GM12875 (cell line): ENCODE results near the gene STKLD1.
A peak's percentile ranks its signal among the peaks of the same experiment; 100 is the strongest.

ENCODE experiments used
- H3K4me3 ChIP-seq: one replicate; pipeline ENCODE4 v1.5.1; 2011; ENCODE audit warnings: low read depth, low read length, control low read depth
- TF ChIP-seq, protein P1 (sequence below): IDR thresholded peaks from 2 replicates; pipeline ENCODE4 v1.5.1; 2011; ENCODE audit warnings: low read depth, mild to moderate bottlenecking, control low read depth, inconsistent platforms, low read length, moderate library complexity, borderline replicate concordance; ENCODE audit not compliant: insufficient read depth

The STKLD1 gene

DNA sequence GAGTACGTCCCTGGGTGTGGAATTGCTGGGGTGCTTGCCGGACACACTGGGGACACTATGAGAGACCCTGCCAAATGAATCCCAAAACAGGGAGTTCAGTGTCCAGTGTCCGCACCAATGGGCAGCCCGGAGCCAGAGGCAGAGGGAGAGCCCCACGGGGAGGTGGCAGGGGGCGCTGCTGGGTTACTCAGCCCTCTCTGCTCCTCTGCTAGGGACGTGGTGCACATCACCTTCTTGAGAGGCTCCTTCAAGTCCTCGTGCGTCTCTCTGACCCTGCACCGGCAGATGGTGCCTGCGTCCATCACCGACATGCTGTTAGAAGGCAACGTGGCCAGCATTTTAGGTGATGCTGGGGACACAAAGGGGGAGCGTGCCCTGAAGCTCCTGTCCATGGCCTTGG is 20.8 kb downstream of the STKLD1 start:
- TF ChIP-seq, protein P1, sequence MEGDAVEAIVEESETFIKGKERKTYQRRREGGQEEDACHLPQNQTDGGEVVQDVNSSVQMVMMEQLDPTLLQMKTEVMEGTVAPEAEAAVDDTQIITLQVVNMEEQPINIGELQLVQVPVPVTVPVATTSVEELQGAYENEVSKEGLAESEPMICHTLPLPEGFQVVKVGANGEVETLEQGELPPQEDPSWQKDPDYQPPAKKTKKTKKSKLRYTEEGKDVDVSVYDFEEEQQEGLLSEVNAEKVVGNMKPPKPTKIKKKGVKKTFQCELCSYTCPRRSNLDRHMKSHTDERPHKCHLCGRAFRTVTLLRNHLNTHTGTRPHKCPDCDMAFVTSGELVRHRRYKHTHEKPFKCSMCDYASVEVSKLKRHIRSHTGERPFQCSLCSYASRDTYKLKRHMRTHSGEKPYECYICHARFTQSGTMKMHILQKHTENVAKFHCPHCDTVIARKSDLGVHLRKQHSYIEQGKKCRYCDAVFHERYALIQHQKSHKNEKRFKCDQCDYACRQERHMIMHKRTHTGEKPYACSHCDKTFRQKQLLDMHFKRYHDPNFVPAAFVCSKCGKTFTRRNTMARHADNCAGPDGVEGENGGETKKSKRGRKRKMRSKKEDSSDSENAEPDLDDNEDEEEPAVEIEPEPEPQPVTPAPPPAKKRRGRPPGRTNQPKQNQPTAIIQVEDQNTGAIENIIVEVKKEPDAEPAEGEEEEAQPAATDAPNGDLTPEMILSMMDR, result no peak
- H3K4me3 ChIP-seq, result no peak overlapping the region

DNA sequence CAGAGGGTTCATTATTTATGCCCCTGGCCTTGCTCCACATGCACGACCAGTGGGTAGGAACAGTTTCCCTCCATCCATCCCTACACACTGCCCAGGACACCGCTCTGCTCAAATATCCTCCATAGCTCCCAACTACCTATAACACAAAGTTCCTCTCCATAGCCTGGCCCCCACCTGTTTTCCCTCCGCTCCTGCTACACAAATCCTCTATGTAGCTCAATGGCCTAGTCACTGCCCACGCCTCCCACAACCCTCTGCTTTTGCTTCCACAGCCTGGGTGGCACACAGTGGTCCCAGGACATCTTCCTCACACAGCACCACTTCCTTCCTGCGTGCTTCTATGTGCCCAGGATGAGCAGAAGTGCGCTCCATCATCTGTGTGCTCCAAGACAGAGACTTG is 21.2 kb downstream of the STKLD1 start:
- no peak overlapping the region for H3K4me3 ChIP-seq
- TF ChIP-seq, protein P1, result no peak

DNA sequence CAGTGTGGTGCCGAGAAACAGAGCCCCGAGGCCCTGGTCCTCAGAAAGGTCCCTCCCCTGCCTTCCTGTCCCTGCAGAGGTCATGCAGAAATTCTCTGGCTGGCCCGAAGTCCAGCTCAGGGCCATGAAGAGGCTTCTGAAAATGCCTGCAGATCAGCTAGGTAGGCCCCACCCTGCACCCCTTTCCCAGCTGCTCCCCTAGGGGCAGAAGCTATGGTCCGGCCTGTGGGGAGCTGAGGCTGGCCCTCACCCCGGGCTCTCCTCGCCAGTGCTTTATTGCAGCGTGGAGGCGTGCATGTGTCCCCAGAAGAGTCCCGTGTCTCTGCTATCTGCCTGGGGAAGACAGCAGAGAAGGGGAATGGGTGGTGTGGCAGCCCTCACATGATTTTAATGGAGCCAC is 21.7 kb downstream of the STKLD1 start:
- TF ChIP-seq, protein P1, result no peak
- no peak overlapping the region for H3K4me3 ChIP-seq

DNA sequence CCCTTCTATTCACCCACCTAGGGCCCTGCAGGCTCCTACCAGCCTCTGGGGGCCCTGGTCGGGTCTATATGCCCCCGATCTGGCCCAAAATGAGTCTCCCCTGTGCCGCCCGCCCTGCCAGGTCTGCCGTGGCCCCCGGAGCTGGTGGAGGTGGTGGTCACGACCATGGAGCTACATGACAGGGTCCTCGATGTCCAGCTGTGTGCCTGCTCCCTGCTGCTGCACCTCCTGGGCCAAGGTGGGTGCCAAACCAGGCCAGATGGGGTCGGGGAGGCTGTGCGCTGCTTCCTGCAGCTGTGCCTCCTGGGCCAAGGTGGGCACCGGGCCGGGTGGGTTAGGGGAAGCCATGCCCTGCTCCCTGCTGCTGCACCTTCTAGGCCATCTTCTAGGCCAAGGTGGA is 24.1 kb downstream of the STKLD1 start:
- H3K4me3 ChIP-seq, result no peak overlapping the region
- TF ChIP-seq, protein P1, result no peak

DNA sequence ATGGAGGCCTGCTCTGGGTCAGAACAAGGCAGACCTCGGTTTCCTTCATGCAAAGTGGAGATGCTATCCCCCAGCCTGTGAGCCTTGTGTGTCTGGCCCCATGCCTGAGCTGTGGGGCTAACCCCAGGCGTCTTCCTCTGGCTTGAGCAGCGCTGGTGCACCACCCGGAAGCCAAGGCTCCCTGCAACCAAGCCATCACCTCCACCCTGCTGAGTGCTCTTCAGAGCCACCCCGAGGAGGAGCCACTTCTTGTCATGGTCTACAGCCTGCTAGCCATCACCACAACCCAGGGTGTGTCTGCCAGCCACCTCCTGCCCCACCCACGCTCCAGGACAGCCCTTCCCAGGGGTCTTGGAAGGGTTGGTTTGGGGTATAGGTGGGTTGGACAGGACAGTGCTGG is 25.4 kb downstream of the STKLD1 start:
- H3K4me3 ChIP-seq, result no peak overlapping the region
- TF ChIP-seq, protein P1, result no peak

DNA sequence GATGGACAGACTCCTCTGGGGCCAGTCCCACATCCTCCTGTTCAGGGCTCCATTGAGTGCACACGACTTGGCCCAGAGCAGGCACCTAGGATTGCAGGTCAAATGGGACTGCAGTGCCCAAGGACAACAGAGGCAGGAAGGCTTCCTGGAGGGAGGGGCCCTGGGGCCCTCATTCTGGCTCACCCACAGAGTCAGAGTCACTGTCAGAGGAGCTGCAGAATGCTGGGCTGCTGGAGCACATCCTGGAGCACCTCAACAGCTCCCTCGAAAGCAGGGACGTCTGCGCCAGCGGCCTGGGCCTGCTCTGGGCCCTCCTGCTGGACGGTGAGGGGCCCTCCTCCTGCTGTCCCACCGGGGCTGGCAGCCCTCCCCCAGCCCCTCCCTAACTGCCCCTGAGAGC is 26.5 kb downstream of the STKLD1 start:
- TF ChIP-seq, protein P1, result no peak
- H3K4me3 ChIP-seq, result no peak overlapping the region

DNA sequence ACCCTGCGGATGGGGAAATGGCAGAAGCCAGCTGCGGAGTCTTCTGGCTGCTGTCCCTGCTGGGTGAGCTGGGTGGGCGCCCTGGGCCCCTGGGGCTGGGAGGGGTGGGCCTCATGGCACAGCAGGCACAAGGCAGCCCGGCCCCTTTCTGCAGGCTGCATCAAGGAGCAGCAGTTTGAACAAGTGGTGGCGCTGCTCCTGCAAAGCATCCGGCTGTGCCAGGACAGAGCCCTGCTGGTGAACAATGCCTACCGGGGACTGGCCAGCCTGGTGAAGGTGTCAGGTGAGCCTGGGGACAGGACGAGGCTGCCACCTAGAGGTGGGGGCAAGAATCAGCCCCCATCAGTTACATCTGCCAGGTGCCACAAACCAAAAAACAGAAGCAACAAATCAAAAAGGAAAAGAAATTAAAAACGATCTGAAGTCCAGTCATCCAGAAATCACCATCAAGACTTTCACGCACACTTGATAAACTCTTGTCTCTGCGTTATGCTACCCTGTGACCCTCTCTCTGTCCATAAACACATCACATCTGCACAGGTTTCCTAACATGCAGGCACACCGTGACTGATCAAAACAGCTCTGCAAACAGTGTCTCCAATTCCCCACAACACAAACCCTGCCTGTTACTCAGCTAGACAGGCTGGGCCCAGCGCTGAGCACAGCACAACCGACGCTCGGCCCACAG is 27.7 kb downstream of the STKLD1 start:
- no peak overlapping the region for H3K4me3 ChIP-seq
- TF ChIP-seq, protein P1, result peak; percentile 62
